WERI-Rb-1 (cell line): ENCODE data around the gene PDE4C.

Experiments used
- DNase-seq: peaks from one replicate; pipeline ENCODE4 v3.0.0-alpha.2; 2020
- H3K27ac ChIP-seq: fragments of 250-450 bp; sonication (Bioruptor Pico); 2 replicates; pipeline ENCODE4 v1.5.1; 2020; ENCODE audit warnings: mild to moderate bottlenecking, moderate library complexity
- H3K27me3 ChIP-seq: fragments of 250-450 bp; sonication (Bioruptor Pico); 2 replicates; pipeline ENCODE4 v1.5.1; 2021; ENCODE audit warnings: mild to moderate bottlenecking, low read depth, moderate library complexity; ENCODE audit not compliant: insufficient read depth, severe bottlenecking
- H3K36me3 ChIP-seq: fragments of 250-450 bp; sonication (Bioruptor Pico); 2 replicates; pipeline ENCODE4 v1.5.1; 2020; ENCODE audit warnings: mild to moderate bottlenecking, moderate library complexity
- H3K4me3 ChIP-seq: 2 replicates; pipeline ENCODE4 v1.5.1; 2011; ENCODE audit warnings: low read depth, mild to moderate bottlenecking, control low read depth, low read length
- H3K9me3 ChIP-seq: fragments of 250-450 bp; sonication (Bioruptor Pico); 2 replicates; pipeline ENCODE4 v1.5.1; 2021; ENCODE audit warnings: mild to moderate bottlenecking, moderate library complexity; ENCODE audit not compliant: severe bottlenecking
- TF ChIP-seq, protein P1 (sequence below): IDR thresholded peaks from 2 replicates; pipeline ENCODE4 v1.5.1; 2011; ENCODE audit warnings: low read depth, mild to moderate bottlenecking, control low read depth, inconsistent platforms, low read length

PDE4C gene

DNA sequence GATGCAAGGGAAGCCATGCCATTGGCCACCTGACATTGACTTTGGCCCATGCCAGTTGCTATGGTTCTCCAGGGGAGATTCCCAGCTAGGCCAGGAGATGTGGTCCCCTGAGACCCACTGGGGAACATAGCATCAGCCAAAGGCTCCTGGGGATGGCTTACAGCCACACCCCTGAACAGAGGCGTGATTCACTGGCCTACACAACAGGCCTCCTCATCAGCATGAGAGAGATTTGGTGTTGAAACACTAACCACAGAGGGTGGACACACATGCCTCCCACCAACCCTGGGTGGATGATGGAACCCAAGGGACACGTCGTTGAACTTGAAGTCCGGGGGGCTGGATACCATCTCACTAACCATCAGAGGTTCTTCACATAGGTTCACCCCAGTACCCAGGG is 33.7 kb upstream of the PDE4C start:
- Histone ChIP-seq H3K4me3 (no peak overlapping the region), H3K9me3 (no peaks in the 10 kb centered on the region), H3K36me3 (peaks cover 4% of the 10 kb centered on the region), H3K27me3 (no peaks in the 10 kb centered on the region), H3K27ac (no peak overlapping the region)
- no peak for DNase-seq
- TF ChIP-seq, protein P1, sequence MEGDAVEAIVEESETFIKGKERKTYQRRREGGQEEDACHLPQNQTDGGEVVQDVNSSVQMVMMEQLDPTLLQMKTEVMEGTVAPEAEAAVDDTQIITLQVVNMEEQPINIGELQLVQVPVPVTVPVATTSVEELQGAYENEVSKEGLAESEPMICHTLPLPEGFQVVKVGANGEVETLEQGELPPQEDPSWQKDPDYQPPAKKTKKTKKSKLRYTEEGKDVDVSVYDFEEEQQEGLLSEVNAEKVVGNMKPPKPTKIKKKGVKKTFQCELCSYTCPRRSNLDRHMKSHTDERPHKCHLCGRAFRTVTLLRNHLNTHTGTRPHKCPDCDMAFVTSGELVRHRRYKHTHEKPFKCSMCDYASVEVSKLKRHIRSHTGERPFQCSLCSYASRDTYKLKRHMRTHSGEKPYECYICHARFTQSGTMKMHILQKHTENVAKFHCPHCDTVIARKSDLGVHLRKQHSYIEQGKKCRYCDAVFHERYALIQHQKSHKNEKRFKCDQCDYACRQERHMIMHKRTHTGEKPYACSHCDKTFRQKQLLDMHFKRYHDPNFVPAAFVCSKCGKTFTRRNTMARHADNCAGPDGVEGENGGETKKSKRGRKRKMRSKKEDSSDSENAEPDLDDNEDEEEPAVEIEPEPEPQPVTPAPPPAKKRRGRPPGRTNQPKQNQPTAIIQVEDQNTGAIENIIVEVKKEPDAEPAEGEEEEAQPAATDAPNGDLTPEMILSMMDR: no peak

- TF ChIP-seq, protein P1: no peak
- H3K9me3 ChIP-seq: no peaks in the 10 kb centered on the region
- no peaks in the 10 kb centered on the region for H3K27me3 ChIP-seq
- no peaks in the 10 kb centered on the region for H3K36me3 ChIP-seq
- H3K27ac ChIP-seq: no peak overlapping the region
- no peak for DNase-seq
- H3K4me3 ChIP-seq: no peak overlapping the region
These were observed 31.5 kb upstream of the PDE4C start for GRCh38 chr19:18257503-18258470.

- no peak for DNase-seq
- Histone ChIP-seq H3K9me3 (no peaks in the 10 kb centered on the region), H3K27ac (no peak overlapping the region), H3K4me3 (no peak overlapping the region), H3K27me3 (no peaks in the 10 kb centered on the region), H3K36me3 (no peaks in the 10 kb centered on the region)
- TF ChIP-seq, protein P1: peak; percentile 60
These were observed 28.6 kb upstream of the PDE4C start for GRCh38 chr19:18254546-18255503.

DNA sequence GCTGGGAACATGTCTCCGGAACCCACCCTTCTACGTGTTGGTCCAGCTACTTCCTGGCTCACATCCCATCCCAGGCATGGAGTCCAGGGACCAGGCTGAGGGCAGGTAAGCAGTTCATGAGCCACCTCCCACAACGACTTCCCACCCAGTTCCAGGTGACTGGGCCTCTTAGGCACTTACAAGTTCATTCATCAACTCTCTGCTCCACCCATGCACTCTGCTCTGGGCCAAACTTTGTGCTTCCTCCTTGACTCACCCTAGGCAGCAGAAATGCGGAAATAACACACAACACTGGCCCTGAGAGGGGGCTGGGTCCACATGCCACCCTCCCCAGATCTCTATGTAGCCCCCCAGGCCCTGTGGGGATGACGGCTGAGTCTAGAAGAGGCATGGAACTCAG is 27.5 kb upstream of the PDE4C start:
- TF ChIP-seq, protein P1: no peak
- Histone ChIP-seq H3K27ac (no peak overlapping the region), H3K27me3 (no peaks in the 10 kb centered on the region), H3K9me3 (no peaks in the 10 kb centered on the region), H3K4me3 (no peak overlapping the region), H3K36me3 (no peaks in the 10 kb centered on the region)
- no peak for DNase-seq

- H3K4me3 ChIP-seq: no peak overlapping the region
- no peaks in the 10 kb centered on the region for H3K9me3 ChIP-seq
- DNase-seq: no peak
- H3K27me3 ChIP-seq: no peaks in the 10 kb centered on the region
- TF ChIP-seq, protein P1: no peak
- no peaks in the 10 kb centered on the region for H3K36me3 ChIP-seq
- no peak overlapping the region for H3K27ac ChIP-seq
These were observed 26.9 kb upstream of the PDE4C start for GRCh38 chr19:18253130-18253529.
